Astrocyte of the cerebellum (primary cell): ENCODE data around the gene PHIP.

Source experiments
- DNase-seq: peaks from one replicate; pipeline ENCODE4 v3.0.0-alpha.2; 2011; ENCODE audit warnings: low read depth
- H3K4me3 ChIP-seq: 2 replicates; pipeline ENCODE4 v1.5.1; 2011; ENCODE audit warnings: mild to moderate bottlenecking, low read depth, low read length, moderate library complexity
- in situ Hi-C: cut with HindIII; loops from 2 replicates; pipeline ENCODE4 v1.10.0; 2017; ENCODE audit warnings: low sequenced_read_pairs
- TF ChIP-seq, protein P1 (sequence below): IDR thresholded peaks from 2 replicates; pipeline ENCODE4 v1.5.1; 2012; ENCODE audit warnings: low read length, low read depth, moderate library complexity, mild to moderate bottlenecking; ENCODE audit errors: missing control alignments

The PHIP gene

GRCh38 chr6:78995346-78995745 lies 82.7 kb downstream of the PHIP start:
- DNase-seq, result no peak
- in situ Hi-C loops, result no loop called here
- TF ChIP-seq, protein P1, sequence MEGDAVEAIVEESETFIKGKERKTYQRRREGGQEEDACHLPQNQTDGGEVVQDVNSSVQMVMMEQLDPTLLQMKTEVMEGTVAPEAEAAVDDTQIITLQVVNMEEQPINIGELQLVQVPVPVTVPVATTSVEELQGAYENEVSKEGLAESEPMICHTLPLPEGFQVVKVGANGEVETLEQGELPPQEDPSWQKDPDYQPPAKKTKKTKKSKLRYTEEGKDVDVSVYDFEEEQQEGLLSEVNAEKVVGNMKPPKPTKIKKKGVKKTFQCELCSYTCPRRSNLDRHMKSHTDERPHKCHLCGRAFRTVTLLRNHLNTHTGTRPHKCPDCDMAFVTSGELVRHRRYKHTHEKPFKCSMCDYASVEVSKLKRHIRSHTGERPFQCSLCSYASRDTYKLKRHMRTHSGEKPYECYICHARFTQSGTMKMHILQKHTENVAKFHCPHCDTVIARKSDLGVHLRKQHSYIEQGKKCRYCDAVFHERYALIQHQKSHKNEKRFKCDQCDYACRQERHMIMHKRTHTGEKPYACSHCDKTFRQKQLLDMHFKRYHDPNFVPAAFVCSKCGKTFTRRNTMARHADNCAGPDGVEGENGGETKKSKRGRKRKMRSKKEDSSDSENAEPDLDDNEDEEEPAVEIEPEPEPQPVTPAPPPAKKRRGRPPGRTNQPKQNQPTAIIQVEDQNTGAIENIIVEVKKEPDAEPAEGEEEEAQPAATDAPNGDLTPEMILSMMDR, result no peak
- no peak overlapping the region for H3K4me3 ChIP-seq

- in situ Hi-C loops, result loop anchor here (5.0 kb wide), 1 partner anchor 43 kb away; no protein-coding TSS in a partner anchor
- DNase-seq, result no peak
- H3K4me3 ChIP-seq, result no peak overlapping the region
- TF ChIP-seq, protein P1, result no peak
These were observed 84.1 kb downstream of the PHIP start for GRCh38 chr6:78993955-78994354.

GRCh38 chr6:78989191-78989590 lies 88.9 kb downstream of the PHIP start:
- TF ChIP-seq, protein P1, result no peak

DNA sequence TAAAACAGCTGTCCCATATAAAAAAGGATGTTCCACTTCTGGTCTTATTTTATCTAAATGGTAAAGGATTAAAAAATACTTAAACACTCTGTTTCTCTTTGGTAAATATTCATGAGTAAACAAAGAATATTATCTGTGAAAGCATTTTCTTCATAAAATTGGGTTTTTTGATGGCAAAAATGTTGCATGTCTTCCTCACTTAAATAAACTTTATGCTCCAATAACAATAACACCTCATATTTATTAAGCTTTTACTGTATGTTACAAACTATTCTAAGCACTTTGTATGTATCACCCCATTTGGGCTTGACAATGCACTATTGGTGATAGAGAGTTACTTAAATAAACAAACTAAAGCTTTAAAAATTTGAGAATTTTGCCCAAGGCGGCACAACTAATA lies 91.9 kb downstream of the PHIP start:
- TF ChIP-seq, protein P1, result no peak
- in situ Hi-C loops, result no loop called here
- no peak overlapping the region for H3K4me3 ChIP-seq
- DNase-seq, result no peak

More at GRCh38 chr6:78989191-78989590, 88.9 kb downstream of the PHIP start:
- in situ Hi-C loops, result no loop called here
- DNase-seq, result no peak
- no peak overlapping the region for H3K4me3 ChIP-seq

DNA sequence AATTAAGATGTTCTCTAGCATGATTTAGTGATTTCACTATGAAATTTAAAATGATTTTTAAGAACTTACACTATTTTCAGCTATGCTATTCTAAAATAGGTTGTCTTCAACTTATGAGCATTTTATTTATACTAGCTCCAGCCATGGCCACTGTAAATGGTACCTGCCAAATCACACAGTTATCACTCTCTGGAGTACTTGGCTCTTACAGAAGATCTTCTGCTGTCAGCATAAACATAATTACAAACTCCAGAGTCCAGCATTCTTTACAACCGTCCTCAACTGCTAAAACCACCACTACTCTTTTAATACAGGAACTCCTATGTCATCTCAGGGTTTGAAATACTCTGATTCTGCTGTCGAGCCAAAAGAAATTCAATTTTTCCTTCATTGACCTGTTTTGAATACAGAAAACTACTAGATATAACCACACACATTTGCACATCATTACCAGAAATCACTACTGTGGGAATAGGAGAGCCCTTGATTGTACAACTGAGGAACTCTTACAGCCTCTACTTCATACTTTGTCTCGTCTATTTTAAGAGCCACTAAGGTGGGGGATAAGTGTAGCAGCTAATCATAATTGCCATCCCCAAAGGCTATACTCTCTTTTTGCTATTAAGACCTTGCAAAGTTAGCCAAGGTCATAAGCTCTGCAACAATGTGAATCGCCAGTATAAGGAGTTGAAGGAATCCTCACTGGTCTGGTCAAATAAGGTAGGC lies 93.7 kb downstream of the PHIP start:
- DNase-seq, result no peak
- TF ChIP-seq, protein P1, result no peak
- no peak overlapping the region for H3K4me3 ChIP-seq
- in situ Hi-C loops, result no loop called here

GRCh38 chr6:78967191-78967590 lies 110.9 kb downstream of the PHIP start:
- no peak overlapping the region for H3K4me3 ChIP-seq
- TF ChIP-seq, protein P1, result no peak
- in situ Hi-C loops, result no loop called here
- DNase-seq, result no peak
